GM23338 (cell line): ENCODE measurements around the gene ZNF69. TPM values are rescaled to one million over a fixed set of nuclear protein-coding genes. Genes with fewer than 3 reads are reported as not detected.

Experiments used
- ATAC-seq: fragments of 200-7000 bp; cut with Tn5 transposase; 3 replicates; pipeline ENCODE4 v1.9.1; 2020
- DNase-seq: peaks from one replicate; pipeline ENCODE4 v3.0.0-alpha.2; 2015; ENCODE audit warnings: low spot score
- H2AFZ ChIP-seq: fragments of 200-600 bp; sonication (generic); 2 replicates; pipeline ENCODE4 v1.8.0; 2016; ENCODE audit warnings: antibody characterized with exemption, mild to moderate bottlenecking, moderate library complexity
- H3F3A ChIP-seq: fragments of 200-600 bp; sonication (generic); replicated peaks from 2 replicates; pipeline ENCODE4 v1.8.0; 2017; ENCODE audit warnings: antibody characterized with exemption, mixed run types, low read depth
- H3K27ac ChIP-seq: fragments of 200-600 bp; sonication (generic); 2 replicates; pipeline ENCODE4 v1.6.1; 2016; ENCODE audit warnings: low read depth
- H3K27me3 ChIP-seq: fragments of 200-600 bp; sonication (generic); 2 replicates; pipeline ENCODE4 v1.8.0; 2016; ENCODE audit warnings: mild to moderate bottlenecking, mixed run types, moderate library complexity; ENCODE audit not compliant: insufficient read depth
- H3K36me3 ChIP-seq: fragments of 200-600 bp; sonication (generic); 2 replicates; pipeline ENCODE4 v1.8.0; 2016; ENCODE audit warnings: mild to moderate bottlenecking; ENCODE audit not compliant: insufficient read depth
- H3K4me1 ChIP-seq: fragments of 200-600 bp; sonication (generic); 2 replicates; pipeline ENCODE4 v1.8.0; 2016; ENCODE audit warnings: mild to moderate bottlenecking, moderate library complexity; ENCODE audit not compliant: insufficient read depth
- H3K4me2 ChIP-seq: fragments of 200-600 bp; sonication (generic); 2 replicates; pipeline ENCODE4 v1.7.1; 2017; ENCODE audit warnings: mixed run types
- H3K4me3 ChIP-seq: fragments of 200-600 bp; sonication (generic); 2 replicates; pipeline ENCODE4 v1.6.1; 2016; ENCODE audit warnings: mixed run types
- H3K79me2 ChIP-seq: fragments of 200-600 bp; sonication (generic); replicated peaks from 2 replicates; pipeline ENCODE4 v1.8.0; 2017; ENCODE audit warnings: mild to moderate bottlenecking; ENCODE audit not compliant: insufficient read depth
- H3K9me2 ChIP-seq: fragments of 200-600 bp; sonication (generic); 2 replicates; pipeline ENCODE4 v1.8.0; 2017; ENCODE audit not compliant: insufficient read depth
- H4K20me1 ChIP-seq: fragments of 200-600 bp; sonication (generic); replicated peaks from 2 replicates; pipeline ENCODE4 v1.8.0; 2017; ENCODE audit warnings: mild to moderate bottlenecking; ENCODE audit not compliant: insufficient read depth
- H3K27ac Mint-ChIP-seq: 2 replicates; pipeline ENCODE4 v1.8.0; 2020; ENCODE audit warnings: inconsistent platforms, mild to moderate bottlenecking, moderate library complexity, mixed read lengths
- H3K27me3 Mint-ChIP-seq: 3 replicates; pipeline ENCODE4 v1.8.0; 2022; ENCODE audit warnings: low read depth, mild to moderate bottlenecking, moderate library complexity, mixed read lengths, inconsistent platforms; ENCODE audit not compliant: insufficient read depth, poor library complexity
- H3K36me3 Mint-ChIP-seq: 3 replicates; pipeline ENCODE4 v1.8.0; 2021; ENCODE audit warnings: low read depth, mild to moderate bottlenecking, inconsistent platforms, moderate library complexity, mixed read lengths
- H3K4me1 Mint-ChIP-seq: 3 replicates; pipeline ENCODE4 v1.8.0; 2020; ENCODE audit warnings: mild to moderate bottlenecking, inconsistent platforms, mixed read lengths
- H3K4me3 Mint-ChIP-seq: 3 replicates; pipeline ENCODE4 v1.8.0; 2021; ENCODE audit warnings: moderate library complexity, mild to moderate bottlenecking, inconsistent platforms, mixed read lengths
- H3K9me3 Mint-ChIP-seq: 3 replicates; pipeline ENCODE4 v1.8.0; 2020; ENCODE audit warnings: moderate library complexity, mild to moderate bottlenecking, inconsistent platforms, mixed read lengths
- CREB1 ChIP-seq: fragments of 250-450 bp; sonication (Bioruptor Pico); IDR thresholded peaks from 2 replicates; pipeline ENCODE4 v1.5.0; 2020; ENCODE audit warnings: low read depth, mild to moderate bottlenecking, moderate library complexity
- CTCF ChIP-seq, 2 experiments: fragments of 200-600 bp in 1 of 2; sonication (generic) in 1 of 2; conservative IDR thresholded peaks; 2 replicates each; pipeline versions ENCODE4 v1.5.1 to v1.6.1; 2016 to 2017; ENCODE audit warnings: antibody characterized with exemption in 2 of 2, low read depth in 2 of 2, mild to moderate bottlenecking in 2 of 2, moderate library complexity in 1 of 2
- ETS1 ChIP-seq: IDR thresholded peaks from 2 replicates; pipeline ENCODE4 v1.6.1; 2016; ENCODE audit warnings: antibody characterized with exemption
- NANOG ChIP-seq: IDR thresholded peaks from 2 replicates; pipeline ENCODE4 v1.6.1; 2016; ENCODE audit warnings: antibody characterized with exemption, borderline replicate concordance
- POLR2AphosphoS5 ChIP-seq: IDR thresholded peaks from 2 replicates; pipeline ENCODE4 v1.6.1; 2016; ENCODE audit warnings: antibody characterized with exemption, low read depth
- STAT1 ChIP-seq: IDR thresholded peaks from one replicate; pipeline ENCODE4 v1.6.1; 2016; ENCODE audit warnings: antibody characterized with exemption; ENCODE audit not compliant: unreplicated experiment
- ZNF114 ChIP-seq: fragments of 250-450 bp; sonication (Bioruptor Pico); IDR thresholded peaks from 2 replicates; pipeline ENCODE4 v1.5.0; 2020; ENCODE audit warnings: mild to moderate bottlenecking, moderate library complexity
- ZNF331 ChIP-seq: fragments of 250-450 bp; sonication (Bioruptor Pico); IDR thresholded peaks from 2 replicates; pipeline ENCODE4 v1.5.0; 2020; ENCODE audit warnings: low read depth, mild to moderate bottlenecking, moderate library complexity
- ZNF462 ChIP-seq: fragments of 250-450 bp; sonication (Bioruptor Pico); IDR thresholded peaks from 2 replicates; pipeline ENCODE4 v1.5.0; 2020; ENCODE audit warnings: mild to moderate bottlenecking, moderate library complexity
- polyA plus RNA-seq: library from polyadenylated mRNA; unstranded; fragments of >200 nt; fragmentation: Nextera tagmentation; extraction: Ambion mirVana; gene quantifications from 2 replicates; pipeline ENCODE4 v1.2.1, GENCODE V29; 2016
- total RNA-seq: library from RNA; depleted of rRNA; stranded (reverse); fragments of >200 nt; shearing (Covaris generic); gene quantifications from 2 replicates; pipeline ENCODE4 v1.2.3, GENCODE V29; 2014

ZNF69 gene
- total and polyA plus RNA-seq, 2 experiments from 2014 or later, result 15.8 to 60.4 TPM

GRCh38 chr19:11868188-11868587 is 19.4 kb upstream of the ZNF69 start (continued):
- TF ChIP-seq ZNF462 (CRISPR knock-in tag), result no peak
- no peak for TF ChIP-seq ZNF331
- TF ChIP-seq CTCF (conservative IDR thresholded peaks at IDR 0.05; ENCODE audit: low read depth in 2 of 2), result no peak
- TF ChIP-seq ETS1, result no peak
- no peak for TF ChIP-seq STAT1

- no peaks in the 10 kb centered on the region for H4K20me1 ChIP-seq
- H3K4me3 ChIP-seq, result no peak overlapping the region
- H3K27me3 ChIP-seq, result no peaks in the 10 kb centered on the region
- no peaks in the 10 kb centered on the region for H3K79me2 ChIP-seq
- ATAC-seq, result no peak
- no peak overlapping the region for H3K27ac Mint-ChIP-seq
- no peak for DNase-seq
- H3K9me3 Mint-ChIP-seq, result peaks cover 95% of the 10 kb centered on the region
- no peak overlapping the region for H3K4me2 ChIP-seq
- H3K27me3 Mint-ChIP-seq, result no peaks in the 10 kb centered on the region
- no peaks in the 10 kb centered on the region for H3K4me1 Mint-ChIP-seq
- no peak overlapping the region for H3K27ac ChIP-seq
- H3K36me3 ChIP-seq, result peaks cover 18% of the 10 kb centered on the region
- H2AFZ ChIP-seq, result no peak overlapping the region
- H3F3A ChIP-seq, result no peaks in the 10 kb centered on the region
- peaks cover 28% of the 10 kb centered on the region for H3K36me3 Mint-ChIP-seq
- no peaks in the 10 kb centered on the region for H3K4me1 ChIP-seq
- no peak overlapping the region for H3K4me3 Mint-ChIP-seq
- H3K9me2 ChIP-seq, result no peaks in the 10 kb centered on the region
- TF ChIP-seq POLR2AphosphoS5, result no peak
- no peak for TF ChIP-seq CTCF (conservative IDR thresholded peaks at IDR 0.05; ENCODE audit: low read depth in 2 of 2)
- TF ChIP-seq ZNF331, result no peak
- TF ChIP-seq ETS1, result no peak
- no peak for TF ChIP-seq ZNF114 (CRISPR knock-in tag)
- TF ChIP-seq NANOG, result no peak
- no peak for TF ChIP-seq CREB1 (CRISPR knock-in tag)
These were observed 15.0 kb upstream of the ZNF69 start for GRCh38 chr19:11872624-11873023.
